ENCODE results near the gene MED4.
A peak's percentile ranks its signal among the peaks of the same experiment; 100 is the strongest.

MED4 gene

GRCh38 chr13:48110132-48110868, 15.4 kb upstream of the MED4 start:
- TF ChIP-seq, protein P1, sequence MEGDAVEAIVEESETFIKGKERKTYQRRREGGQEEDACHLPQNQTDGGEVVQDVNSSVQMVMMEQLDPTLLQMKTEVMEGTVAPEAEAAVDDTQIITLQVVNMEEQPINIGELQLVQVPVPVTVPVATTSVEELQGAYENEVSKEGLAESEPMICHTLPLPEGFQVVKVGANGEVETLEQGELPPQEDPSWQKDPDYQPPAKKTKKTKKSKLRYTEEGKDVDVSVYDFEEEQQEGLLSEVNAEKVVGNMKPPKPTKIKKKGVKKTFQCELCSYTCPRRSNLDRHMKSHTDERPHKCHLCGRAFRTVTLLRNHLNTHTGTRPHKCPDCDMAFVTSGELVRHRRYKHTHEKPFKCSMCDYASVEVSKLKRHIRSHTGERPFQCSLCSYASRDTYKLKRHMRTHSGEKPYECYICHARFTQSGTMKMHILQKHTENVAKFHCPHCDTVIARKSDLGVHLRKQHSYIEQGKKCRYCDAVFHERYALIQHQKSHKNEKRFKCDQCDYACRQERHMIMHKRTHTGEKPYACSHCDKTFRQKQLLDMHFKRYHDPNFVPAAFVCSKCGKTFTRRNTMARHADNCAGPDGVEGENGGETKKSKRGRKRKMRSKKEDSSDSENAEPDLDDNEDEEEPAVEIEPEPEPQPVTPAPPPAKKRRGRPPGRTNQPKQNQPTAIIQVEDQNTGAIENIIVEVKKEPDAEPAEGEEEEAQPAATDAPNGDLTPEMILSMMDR (IDR thresholded peaks at IDR 0.05) = no peak
- no peak overlapping the region for H3K27ac Mint-ChIP-seq
- H3K4me3 Mint-ChIP-seq = no peak overlapping the region

DNA sequence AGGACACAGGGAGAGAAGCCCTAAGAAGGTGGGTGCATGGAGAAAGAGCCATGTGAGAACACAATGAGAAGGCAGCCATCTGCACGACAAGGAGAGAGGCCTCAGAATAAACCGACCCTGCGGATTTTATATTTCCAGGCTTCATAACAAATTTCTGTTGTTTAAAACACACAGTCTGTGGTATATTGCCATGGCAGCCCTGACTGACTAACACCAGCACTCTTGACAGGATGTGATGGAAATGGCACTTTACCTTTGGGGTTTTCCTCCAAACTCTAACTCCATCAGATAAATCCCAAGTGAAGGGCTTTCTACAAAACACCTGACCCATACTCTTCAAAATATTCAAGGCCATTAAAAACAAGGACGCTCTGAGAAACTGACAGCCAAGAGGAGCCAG, 13.2 kb upstream of the MED4 start:
- TF ChIP-seq, protein P1 (IDR thresholded peaks at IDR 0.05) = no peak
- Mint-ChIP-seq H3K4me3 (no peak overlapping the region), H3K27me3 (ENCODE audit: low read depth, poor library complexity) (peaks cover 13% of the 10 kb centered on the region), H3K9me3 (peaks cover 4% of the 10 kb centered on the region), H3K4me1 (no peaks in the 10 kb centered on the region), H3K36me3 (ENCODE audit: low read depth) (no peaks in the 10 kb centered on the region), H3K27ac (no peak overlapping the region)
- DNase-seq = no peak

More at GRCh38 chr13:48110132-48110868, 15.4 kb upstream of the MED4 start:
- H3K9me3 Mint-ChIP-seq = peaks cover 4% of the 10 kb centered on the region
- no peak for DNase-seq
- H3K27me3 Mint-ChIP-seq (ENCODE audit: low read depth, poor library complexity) = peaks cover 17% of the 10 kb centered on the region
- H3K4me1 Mint-ChIP-seq = no peaks in the 10 kb centered on the region
- no peaks in the 10 kb centered on the region for H3K36me3 Mint-ChIP-seq (ENCODE audit: low read depth)

- H3K4me1 Mint-ChIP-seq = peaks cover 18% of the 10 kb centered on the region
- DNase-seq = no peak
- TF ChIP-seq, protein P1 (IDR thresholded peaks at IDR 0.05) = no peak
- peaks cover 6% of the 10 kb centered on the region for H3K9me3 Mint-ChIP-seq
- H3K27me3 Mint-ChIP-seq (ENCODE audit: low read depth, poor library complexity) = peaks cover 15% of the 10 kb centered on the region
- H3K27ac Mint-ChIP-seq = no peak overlapping the region
- peaks cover 3% of the 10 kb centered on the region for H3K36me3 Mint-ChIP-seq (ENCODE audit: low read depth)
- no peak overlapping the region for H3K4me3 Mint-ChIP-seq
These were observed 2.9 kb upstream of the MED4 start for GRCh38 chr13:48097793-48098192.

- TF ChIP-seq, protein P1 (IDR thresholded peaks at IDR 0.05) = no peak
- no peak for DNase-seq
- Mint-ChIP-seq H3K4me1 (peaks cover 27% of the 10 kb centered on the region), H3K9me3 (peaks cover 6% of the 10 kb centered on the region), H3K36me3 (ENCODE audit: low read depth) (peaks cover 3% of the 10 kb centered on the region), H3K4me3 (no peak overlapping the region), H3K27me3 (ENCODE audit: low read depth, poor library complexity) (peaks cover 7% of the 10 kb centered on the region), H3K27ac (no peak overlapping the region)
These were observed 1.8 kb upstream of the MED4 start for GRCh38 chr13:48096670-48097069.

DNA sequence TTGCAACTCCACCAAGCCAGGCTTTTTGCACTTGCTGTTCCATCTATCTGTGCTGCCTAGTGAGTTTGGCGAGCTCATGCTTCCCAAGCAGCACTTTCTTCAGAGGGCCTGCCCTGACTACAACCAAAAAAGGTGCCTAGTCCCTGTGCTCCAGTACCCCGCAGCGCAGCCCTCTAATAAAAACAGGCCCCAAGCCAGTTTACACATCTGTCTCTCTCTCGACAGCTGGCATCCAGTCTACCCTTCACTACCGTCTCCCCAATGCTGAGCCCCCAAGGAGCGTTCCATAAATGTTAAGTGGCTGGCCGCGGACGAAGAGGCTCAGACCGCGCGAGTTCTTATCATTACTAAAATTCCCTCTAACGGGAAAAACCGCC, 512 bp downstream of the MED4 start:
- H3K4me1 Mint-ChIP-seq = peaks cover 31% of the 10 kb centered on the region
- DNase-seq = no peak

More for the DNA sequence above, 512 bp downstream of the MED4 start:
- H3K27me3 Mint-ChIP-seq (ENCODE audit: low read depth, poor library complexity) = peaks cover 7% of the 10 kb centered on the region
- H3K36me3 Mint-ChIP-seq (ENCODE audit: low read depth) = peaks cover 3% of the 10 kb centered on the region
- TF ChIP-seq, protein P1 (IDR thresholded peaks at IDR 0.05) = no peak
- peaks cover 6% of the 10 kb centered on the region for H3K9me3 Mint-ChIP-seq
- H3K27ac Mint-ChIP-seq = peak overlapping the region; percentile 96
- peak overlapping the region; percentile 96 for H3K4me3 Mint-ChIP-seq

All from nephron progenitor cell (in vitro differentiated cells).